HepG2 (cell line): ENCODE results near the gene CARMIL3. TPM values are rescaled to one million over a fixed set of nuclear protein-coding genes. Genes with fewer than 3 reads are reported as not detected.
A peak's percentile ranks its signal among the peaks of the same experiment; 100 is the strongest.

Experiments used
- ARID3A ChIP-seq: IDR thresholded peaks from 2 replicates; pipeline ENCODE4 v1.6.1; 2012; ENCODE audit warnings: low read depth, low read length, improper control_type of control experiment
- CERS6 ChIP-seq: sonication (generic); formaldehyde crosslinking; IDR thresholded peaks from 2 replicates; pipeline ENCODE4 v1.5.0; 2020; ENCODE audit warnings: missing genetic modification reagents
- DNMT1 ChIP-seq: sonication (generic); formaldehyde crosslinking; IDR thresholded peaks from 2 replicates; pipeline ENCODE4 v1.5.1; 2020; ENCODE audit warnings: mild to moderate bottlenecking, missing genetic modification reagents
- HNF4G ChIP-seq, 2 experiments: sonication (generic) in 1 of 2; formaldehyde crosslinking in 1 of 2; IDR thresholded peaks; 2 replicates each; pipeline versions ENCODE4 v1.4.0 to v1.6.1; 2011 to 2020; ENCODE audit warnings: borderline replicate concordance in 2 of 2, low read depth in 2 of 2, mild to moderate bottlenecking in 2 of 2, low read length in 1 of 2, missing genetic modification reagents in 1 of 2, moderate library complexity in 1 of 2
- IKZF1 ChIP-seq: fragments of 450-650 bp; IDR thresholded peaks from 2 replicates; pipeline ENCODE4 v1.7.1; 2016
- MTA3 ChIP-seq: sonication (generic); formaldehyde crosslinking; IDR thresholded peaks from 2 replicates; pipeline ENCODE4 v1.4.0; 2020; ENCODE audit warnings: missing genetic modification reagents
- MYNN ChIP-seq: sonication (generic); formaldehyde crosslinking; IDR thresholded peaks from 2 replicates; pipeline ENCODE4 v1.4.0; 2020; ENCODE audit warnings: mild to moderate bottlenecking, low read depth, missing genetic modification reagents
- RARG ChIP-seq: sonication (generic); formaldehyde crosslinking; IDR thresholded peaks from 2 replicates; pipeline ENCODE4 v1.4.0; 2020; ENCODE audit warnings: low read depth, mild to moderate bottlenecking, missing genetic modification reagents
- SRF ChIP-seq: IDR thresholded peaks from 2 replicates; pipeline ENCODE4 v1.6.1; 2011; ENCODE audit warnings: mild to moderate bottlenecking, low read depth, low read length, moderate library complexity
- SRSF9 ChIP-seq: fragments of 200-400 bp; formaldehyde crosslinking; IDR thresholded peaks from 2 replicates; pipeline ENCODE4 v1.6.1; 2018; ENCODE audit warnings: borderline replicate concordance, mild to moderate bottlenecking, low read depth, low read length; ENCODE audit not compliant: insufficient read depth, poor library complexity, severe bottlenecking
- ZBTB20 ChIP-seq: sonication (generic); formaldehyde crosslinking; IDR thresholded peaks from 2 replicates; pipeline ENCODE4 v1.8.1; 2023; ENCODE audit warnings: missing genetic modification reagents, low read depth, mild to moderate bottlenecking, borderline replicate concordance
- ZKSCAN1 ChIP-seq: fragments of 150-350 bp; IDR thresholded peaks from 2 replicates; pipeline ENCODE4 v1.6.1; 2014; ENCODE audit warnings: low read length
- ZNF136 ChIP-seq: sonication (generic); formaldehyde crosslinking; IDR thresholded peaks from 2 replicates; pipeline ENCODE4 v1.8.1; 2022; ENCODE audit warnings: low read depth, mild to moderate bottlenecking, moderate library complexity, missing genetic modification reagents
- ZNF432 ChIP-seq: sonication (generic); formaldehyde crosslinking; IDR thresholded peaks from 2 replicates; pipeline ENCODE4 v1.5.0; 2020; ENCODE audit warnings: missing genetic modification reagents, mild to moderate bottlenecking, borderline replicate concordance
- ZNF460 ChIP-seq: sonication (generic); formaldehyde crosslinking; IDR thresholded peaks from 2 replicates; pipeline ENCODE4 v1.5.1; 2020; ENCODE audit warnings: missing genetic modification reagents, mild to moderate bottlenecking, borderline replicate concordance
- ZNF709 ChIP-seq: sonication (generic); formaldehyde crosslinking; IDR thresholded peaks from 2 replicates; pipeline ENCODE4 v1.5.0; 2020; ENCODE audit warnings: mild to moderate bottlenecking, missing genetic modification reagents
- ZUFSP ChIP-seq: sonication (generic); formaldehyde crosslinking; IDR thresholded peaks from 2 replicates; pipeline ENCODE4 v1.9.0; 2021; ENCODE audit warnings: missing genetic modification reagents, mild to moderate bottlenecking, borderline replicate concordance
- polyA plus RNA-seq, 8 experiments: library from polyadenylated mRNA; depleted of rRNA in 3 of 8; stranded (reverse) in 7 of 8; unstranded in 1 of 8; fragments of >200 nt; fragmentation: Illumina TruSeq in 4 of 8; extraction: Trizol in 4 of 8; gene quantifications; 2 replicates each; pipeline versions ENCODE4 v1.2.1 to v1.2.3, GENCODE V29; 2011 to 2016; ENCODE audit warnings: low read depth in 4 of 8, missing spikeins in 1 of 8, mixed read lengths in 1 of 8; ENCODE audit not compliant: insufficient read depth in 1 of 8
- total RNA-seq, 5 experiments: library from RNA; depleted of rRNA; stranded (reverse); fragments of >200 nt; fragmentation: Illumina TruSeq; extraction: Trizol; gene quantifications; 2 replicates each; pipeline ENCODE4 v1.2.3, GENCODE V29; 2016; ENCODE audit warnings: low read depth in 1 of 5
- TF ChIP-seq, protein P1 (sequence below): IDR thresholded peaks from 2 replicates; pipeline ENCODE4 v1.6.1; 2016; ENCODE audit warnings: missing compliant biosample characterization, missing genetic modification reagents, borderline replicate concordance
- TF ChIP-seq, protein P2 (sequence below): sonication (generic); formaldehyde crosslinking; conservative IDR thresholded peaks from 2 replicates; pipeline ENCODE4 v1.4.0; 2020; ENCODE audit warnings: missing genetic modification reagents

Gene CARMIL3
- total and polyA plus RNA-seq, 2 of the 13 experiments (the other 11 are each of a cell fraction or from before 2014, with no cell fraction given), result 0.27 to 0.55 TPM

DNA sequence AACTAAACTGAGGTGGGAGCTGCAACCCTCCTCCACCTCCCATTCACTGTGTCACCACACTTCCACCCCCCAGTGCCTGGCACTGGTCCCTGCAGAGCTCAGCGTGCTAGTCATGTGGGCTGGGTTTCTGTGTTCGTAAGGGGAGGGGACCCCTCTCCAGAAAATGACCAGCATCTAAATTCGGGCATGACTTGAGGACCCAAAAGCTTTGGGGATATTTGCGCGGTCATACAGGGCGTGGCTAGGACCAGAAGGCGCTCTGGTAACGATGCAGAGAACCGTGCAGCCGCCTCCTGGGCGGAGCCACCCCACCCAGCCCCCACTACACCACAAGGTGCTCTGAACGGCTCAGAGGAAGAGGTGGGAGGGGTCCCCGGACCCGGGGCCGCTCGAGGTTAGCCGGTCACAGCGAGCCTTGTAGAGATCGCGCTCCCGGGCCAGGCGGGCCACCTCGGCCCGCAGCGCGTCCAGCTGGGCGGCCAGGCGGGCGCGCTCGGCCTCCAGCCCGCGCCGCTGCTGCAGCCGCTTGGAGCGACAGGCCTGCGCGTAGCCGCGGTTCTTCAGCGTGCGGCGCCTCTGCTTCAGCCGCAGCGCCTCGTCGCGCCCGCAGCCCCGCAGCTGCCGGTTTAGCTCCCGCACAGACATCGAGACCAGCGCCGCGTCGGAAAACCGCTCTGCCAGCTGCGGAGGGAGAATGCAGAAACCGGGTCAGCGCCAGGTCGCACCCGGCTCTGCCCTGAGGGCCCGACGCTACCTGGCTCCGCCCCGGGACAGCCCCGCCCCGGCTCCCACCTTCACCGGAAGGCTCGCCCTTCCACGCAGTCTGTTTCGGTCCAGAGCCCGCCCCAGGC is 29.3 kb downstream of the CARMIL3 start (continued):
- TF ChIP-seq RARG (CRISPR knock-in tag) (no peak), MYNN (CRISPR knock-in tag) (peak; percentile 46; the same call in 1 of the 2 replicates), ARID3A (no peak), MTA3 (CRISPR knock-in tag) (no peak), ZUFSP (CRISPR knock-in tag) (no peak), ZBTB20 (CRISPR knock-in tag) (no peak), SRSF9 (no peak), SRF (no peak), ZKSCAN1 (no peak), DNMT1 (CRISPR knock-in tag) (0 out of 2 replicates have a peak, but pooled peaks have one; percentile 73), ZNF709 (CRISPR knock-in tag) (no peak), ZNF136 (CRISPR knock-in tag) (no peak), HNF4G (IDR thresholded peaks at IDR 0.05; ENCODE audit: borderline replicate concordance, low read depth, low read length) (no peak), HNF4G (CRISPR knock-in tag; IDR thresholded peaks at IDR 0.05; ENCODE audit: borderline replicate concordance, low read depth) (no peak), ZNF460 (CRISPR knock-in tag) (no peak), IKZF1 (no peak), CERS6 (CRISPR knock-in tag) (peak; percentile 71; the same call in 1 of the 2 replicates), ZNF432 (CRISPR knock-in tag) (no peak)
- TF ChIP-seq, protein P1, sequence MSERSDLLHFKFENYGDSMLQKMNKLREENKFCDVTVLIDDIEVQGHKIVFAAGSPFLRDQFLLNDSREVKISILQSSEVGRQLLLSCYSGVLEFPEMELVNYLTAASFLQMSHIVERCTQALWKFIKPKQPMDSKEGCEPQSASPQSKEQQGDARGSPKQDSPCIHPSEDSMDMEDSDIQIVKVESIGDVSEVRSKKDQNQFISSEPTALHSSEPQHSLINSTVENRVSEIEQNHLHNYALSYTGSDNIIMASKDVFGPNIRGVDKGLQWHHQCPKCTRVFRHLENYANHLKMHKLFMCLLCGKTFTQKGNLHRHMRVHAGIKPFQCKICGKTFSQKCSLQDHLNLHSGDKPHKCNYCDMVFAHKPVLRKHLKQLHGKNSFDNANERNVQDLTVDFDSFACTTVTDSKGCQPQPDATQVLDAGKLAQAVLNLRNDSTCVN (CRISPR knock-in tag), result no peak
- TF ChIP-seq, protein P2, sequence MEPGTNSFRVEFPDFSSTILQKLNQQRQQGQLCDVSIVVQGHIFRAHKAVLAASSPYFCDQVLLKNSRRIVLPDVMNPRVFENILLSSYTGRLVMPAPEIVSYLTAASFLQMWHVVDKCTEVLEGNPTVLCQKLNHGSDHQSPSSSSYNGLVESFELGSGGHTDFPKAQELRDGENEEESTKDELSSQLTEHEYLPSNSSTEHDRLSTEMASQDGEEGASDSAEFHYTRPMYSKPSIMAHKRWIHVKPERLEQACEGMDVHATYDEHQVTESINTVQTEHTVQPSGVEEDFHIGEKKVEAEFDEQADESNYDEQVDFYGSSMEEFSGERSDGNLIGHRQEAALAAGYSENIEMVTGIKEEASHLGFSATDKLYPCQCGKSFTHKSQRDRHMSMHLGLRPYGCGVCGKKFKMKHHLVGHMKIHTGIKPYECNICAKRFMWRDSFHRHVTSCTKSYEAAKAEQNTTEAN, result 0 out of 2 replicates have a peak, but pooled peaks have one; percentile 1
